GF-D8 (cell line): ENCODE data around the gene BTLA.
A peak's percentile ranks its signal among the peaks of the same experiment; 100 is the strongest.
"Not testable (repeated sequence)": the region's sequence is repeated elsewhere in the genome, so short reads cannot be mapped to it uniquely, and the experiment has no call there.

Experiments used
- DNase-seq: peaks from one replicate; lab custom pipeline; 2025; lab: John Stamatoyannopoulos, UW

BTLA gene

GRCh38 chr3:112489674-112490479 is 9.4 kb downstream of the BTLA start:
- DNase-seq = no peak

GRCh38 chr3:112486811-112487505 is 12.3 kb downstream of the BTLA start:
- no peak for DNase-seq

- DNase-seq = no peak
These were observed 14.9 kb downstream of the BTLA start for GRCh38 chr3:112484352-112484751.

- DNase-seq = no peak
These were observed 16.6 kb downstream of the BTLA start for GRCh38 chr3:112482675-112483074.

- no peak for DNase-seq
These were observed 18.0 kb downstream of the BTLA start for GRCh38 chr3:112481302-112481721.

- DNase-seq = peak; percentile 26
These were observed 21.4 kb downstream of the BTLA start for GRCh38 chr3:112477891-112478290.

GRCh38 chr3:112476346-112476745 is 22.9 kb downstream of the BTLA start:
- DNase-seq = no peak

GRCh38 chr3:112474796-112475195 is 24.5 kb downstream of the BTLA start:
- DNase-seq = no peak

GRCh38 chr3:112472691-112473090 is 26.6 kb downstream of the BTLA start:
- no peak for DNase-seq

GRCh38 chr3:112471596-112472325 is 27.5 kb downstream of the BTLA start:
- DNase-seq = no peak

- no peak for DNase-seq
These were observed 28.5 kb downstream of the BTLA start for GRCh38 chr3:112470788-112471187.

- no peak for DNase-seq
These were observed 29.6 kb downstream of the BTLA start for GRCh38 chr3:112469671-112470070.

GRCh38 chr3:112467539-112467938 is 31.7 kb downstream of the BTLA start:
- no peak for DNase-seq

GRCh38 chr3:112466020-112466419 is 33.3 kb downstream of the BTLA start:
- DNase-seq = no peak

- DNase-seq = peak; percentile 40
These were observed 35.0 kb downstream of the BTLA start for GRCh38 chr3:112464264-112464663.

GRCh38 chr3:112463250-112463649 is 36.0 kb downstream of the BTLA start:
- DNase-seq = no peak

- DNase-seq = not testable (repeated sequence)
These were observed 37.5 kb downstream of the BTLA start for GRCh38 chr3:112461787-112462186.

GRCh38 chr3:112460519-112461195 is 38.6 kb downstream of the BTLA start:
- DNase-seq = no peak

- no peak for DNase-seq
These were observed 39.5 kb downstream of the BTLA start for GRCh38 chr3:112459750-112460149.

- no peak for DNase-seq
These were observed 43.1 kb downstream of the BTLA start for GRCh38 chr3:112456147-112456546.

- no peak for DNase-seq
These were observed 50.3 kb downstream of the BTLA start for GRCh38 chr3:112448939-112449338.

GRCh38 chr3:112446343-112446742 is 52.9 kb downstream of the BTLA start:
- no peak for DNase-seq
